Tibial nerve (tissue), 3 donors: Measurements from ENCODE around the gene CYP2J2.

Experiments
- CTCF ChIP-seq, 5 experiments: fragments of 200-600 bp in 3 of 5; fragments of 450-650 bp in 2 of 5; sonication (generic) in 3 of 5; IDR thresholded peaks; one replicate each; pipeline ENCODE4 v1.5.1; 2016 to 2019; ENCODE audit warnings: antibody characterized with exemption in 5 of 5, mild to moderate bottlenecking in 3 of 5, moderate library complexity in 2 of 5
- POLR2A ChIP-seq, 2 donors: fragments of 450-650 bp; IDR thresholded peaks; one replicate each; pipeline ENCODE4 v1.6.1; 2017; ENCODE audit warnings: antibody characterized with exemption in 2 of 2, mild to moderate bottlenecking in 2 of 2, moderate library complexity in 2 of 2

- TF ChIP-seq CTCF (IDR thresholded peaks at IDR 0.05), result no peak
- TF ChIP-seq POLR2A (IDR thresholded peaks at IDR 0.05), result no peak
Observed at GRCh38 chr1:59928996-59929395, 2.4 kb upstream of the CYP2J2 start.
